IMR-90 (cell line): ENCODE data around the gene PCBP3. TPM values are rescaled to one million over a fixed set of nuclear protein-coding genes. Genes with fewer than 3 reads are reported as not detected.

Experiments used
- ATAC-seq: fragments of 200-7000 bp; cut with Tn5 transposase; 2 replicates; pipeline ENCODE4 v1.9.1; 2020; ENCODE audit warnings: low read depth, mild to moderate bottlenecking, moderate library complexity
- BruUV-seq: library from RNA; stranded (reverse); fragments of 400-500 nt; replicated peaks from 2 replicates; lab custom pipeline; 2021; lab: Mats Ljungman, UMichigan
- CTCF ChIA-PET: fragments of 300-600 bp; formaldehyde crosslinking; extraction: SDS; loops from one replicate; lab custom pipeline; 2021; ENCODE audit warnings: antibody characterized with exemption; lab: Yijun Ruan, JAX
- POLR2A ChIA-PET: fragments of 300-600 bp; sonication (Branson Sonifier 250); formaldehyde crosslinking; loops from one replicate; lab custom pipeline; 2022; ENCODE audit warnings: antibody characterized with exemption; ENCODE audit not compliant: unreplicated experiment; lab: Charles Lee
- DNase-seq: peaks from one replicate; pipeline ENCODE4 v3.0.0; 2013
- H2AFZ ChIP-seq: replicated peaks from 2 replicates; pipeline ENCODE3; 2013; ENCODE audit warnings: low read length, mild to moderate bottlenecking; ENCODE audit not compliant: poor library complexity
- H2AK5ac ChIP-seq: 2 replicates; pipeline ENCODE4 v1.6.1; 2013; ENCODE audit warnings: low read depth, low read length, inconsistent platforms
- H2AK9ac ChIP-seq: replicated peaks from 2 replicates; pipeline ENCODE3; 2013; ENCODE audit warnings: mild to moderate bottlenecking, low read depth, low read length, moderate library complexity; ENCODE audit not compliant: poor library complexity
- H2BK120ac ChIP-seq: 2 replicates; pipeline ENCODE4 v1.6.1; 2013; ENCODE audit warnings: low read depth, low read length, inconsistent platforms
- H2BK15ac ChIP-seq: 3 replicates; pipeline ENCODE4 v1.6.1; 2013; ENCODE audit warnings: low read depth, low read length, inconsistent platforms
- H2BK20ac ChIP-seq: 2 replicates; pipeline ENCODE4 v1.6.1; 2013; ENCODE audit warnings: low read depth, mild to moderate bottlenecking, inconsistent platforms, low read length, moderate library complexity
- H2BK5ac ChIP-seq: 2 replicates; pipeline ENCODE4 v1.6.1; 2013; ENCODE audit warnings: mild to moderate bottlenecking, low read depth, low read length, inconsistent platforms; ENCODE audit not compliant: poor library complexity, severe bottlenecking
- H3K14ac ChIP-seq: replicated peaks from 2 replicates; pipeline ENCODE4 v1.6.1; 2013; ENCODE audit warnings: low read depth, low read length, inconsistent platforms
- H3K18ac ChIP-seq: 2 replicates; pipeline ENCODE4 v1.6.1; 2013; ENCODE audit warnings: low read depth, low read length, control low read depth
- H3K23ac ChIP-seq: 2 replicates; pipeline ENCODE4 v1.6.1; 2013; ENCODE audit warnings: low read depth, low read length, inconsistent platforms
- H3K27ac ChIP-seq: 2 replicates; pipeline ENCODE4 v1.5.1; 2013; ENCODE audit warnings: mild to moderate bottlenecking, control low read depth, low read length; ENCODE audit not compliant: insufficient read depth
- H3K27me3 ChIP-seq: 2 replicates; pipeline ENCODE4 v1.6.1; 2013; ENCODE audit warnings: low read length; ENCODE audit not compliant: control insufficient read depth, insufficient read depth
- H3K36me3 ChIP-seq: 2 replicates; pipeline ENCODE4 v1.6.1; 2013; ENCODE audit warnings: low read length, mixed read lengths; ENCODE audit not compliant: control insufficient read depth, insufficient read depth
- H3K4ac ChIP-seq: 2 replicates; pipeline ENCODE4 v1.6.1; 2013; ENCODE audit warnings: low read depth, low read length, inconsistent platforms
- H3K4me1 ChIP-seq: 2 replicates; pipeline ENCODE4 v1.6.1; 2013; ENCODE audit warnings: low read length, mixed read lengths; ENCODE audit not compliant: control insufficient read depth, insufficient read depth
- H3K4me2 ChIP-seq: 2 replicates; pipeline ENCODE4 v1.6.1; 2013; ENCODE audit warnings: low read depth, mild to moderate bottlenecking, control low read depth, low read length, moderate library complexity
- H3K4me3 ChIP-seq: 2 replicates; pipeline ENCODE4 v1.5.1; 2013; ENCODE audit warnings: low read depth, mild to moderate bottlenecking, control low read depth, low read length, moderate library complexity; ENCODE audit not compliant: insufficient read depth
- H3K56ac ChIP-seq: 2 replicates; pipeline ENCODE4 v1.6.1; 2013; ENCODE audit warnings: low read length, inconsistent platforms; ENCODE audit not compliant: insufficient read depth; ENCODE audit errors: extremely low read depth
- H3K79me1 ChIP-seq, 2 experiments: 2 replicates each; pipeline ENCODE4 v1.6.1; 2013; ENCODE audit warnings: low read length in 2 of 2, inconsistent platforms in 1 of 2, low read depth in 1 of 2
- H3K9ac ChIP-seq: 2 replicates; pipeline ENCODE4 v1.6.1; 2013; ENCODE audit warnings: low read depth, low read length, control low read depth
- H3K9me1 ChIP-seq: 2 replicates; pipeline ENCODE4 v1.6.1; 2013; ENCODE audit warnings: low read length, inconsistent platforms; ENCODE audit not compliant: insufficient read depth
- H3K9me3 ChIP-seq: 2 replicates; pipeline ENCODE4 v1.6.1; 2013; ENCODE audit warnings: low read length; ENCODE audit not compliant: control insufficient read depth, insufficient read depth
- H4K20me1 ChIP-seq: 2 replicates; pipeline ENCODE4 v1.6.1; 2013; ENCODE audit warnings: low read length, inconsistent platforms; ENCODE audit not compliant: insufficient read depth
- H4K5ac ChIP-seq: 2 replicates; pipeline ENCODE4 v1.6.1; 2013; ENCODE audit warnings: mild to moderate bottlenecking, low read depth, low read length, control low read depth
- H4K8ac ChIP-seq, 2 experiments: 2 replicates each; pipeline ENCODE4 v1.6.1; 2013; ENCODE audit warnings: low read depth in 2 of 2, low read length in 2 of 2, control low read depth in 1 of 2, inconsistent platforms in 1 of 2
- H4K91ac ChIP-seq: 2 replicates; pipeline ENCODE4 v1.6.1; 2013; ENCODE audit warnings: low read depth, low read length, inconsistent platforms; ENCODE audit not compliant: insufficient read depth
- BHLHE40 ChIP-seq: fragments of 150-350 bp; IDR thresholded peaks from 2 replicates; pipeline ENCODE4 v1.6.1; 2016; ENCODE audit warnings: mild to moderate bottlenecking, low read depth, low read length
- ELK1 ChIP-seq: fragments of 150-350 bp; IDR thresholded peaks from 2 replicates; pipeline ENCODE4 v1.6.1; 2016; ENCODE audit warnings: low read depth, mild to moderate bottlenecking, low read length, moderate library complexity, borderline replicate concordance
- MAFK ChIP-seq: IDR thresholded peaks from 2 replicates; pipeline ENCODE4 v1.6.1; 2012; ENCODE audit warnings: low read depth, low read length, improper control_type of control experiment
- MAZ ChIP-seq: IDR thresholded peaks from 2 replicates; pipeline ENCODE4 v1.6.1; 2012; ENCODE audit warnings: low read depth, mild to moderate bottlenecking, low read length, improper control_type of control experiment, moderate library complexity, borderline replicate concordance
- RCOR1 ChIP-seq: IDR thresholded peaks from 2 replicates; pipeline ENCODE4 v1.6.1; 2012; ENCODE audit warnings: mild to moderate bottlenecking, low read length, improper control_type of control experiment; ENCODE audit not compliant: insufficient replicate concordance
- WGBS, 2 experiments: methylation state at CpG; one replicate each; pipeline versions ENCODE4 v1.1.5 to v1.1.7; 2013; ENCODE audit warnings: missing lambda C conversion rate in 2 of 2; ENCODE audit not compliant: insufficient read length in 1 of 2; ENCODE audit errors: extremely low coverage in 2 of 2; 5-methylcytosine and 5-hydroxymethylcytosine counted together
- dilution Hi-C: fragments of 300-500 bp; cut with HindIII; formaldehyde crosslinking; loops from one replicate; pipeline ENCODE4 v1.14.3; 2018; ENCODE audit warnings: low sequenced_read_pairs; ENCODE audit not compliant: unreplicated experiment
- in situ Hi-C: fragments of 300-500 bp; cut with MboI; formaldehyde crosslinking; loops from 3 replicates; pipeline ENCODE4 v1.14.3; 2019; ENCODE audit warnings: low sequenced_read_pairs, inconsistent platforms, mixed read lengths
- intact Hi-C: fragments of 100-400 bp; cut with micrococcal nuclease; formaldehyde crosslinking; loops from 2 replicates; pipeline ENCODE4 v1.10.0; 2022
- polyA plus RNA-seq, 3 experiments: library from polyadenylated mRNA; depleted of rRNA; stranded (reverse); fragments of >200 nt; gene quantifications; 2 replicates each; pipeline ENCODE4 v1.2.3, GENCODE V29; 2012; ENCODE audit warnings: low replicate concordance in 1 of 3
- total RNA-seq: library from RNA; depleted of rRNA; stranded (reverse); fragments of >200 nt; gene quantifications from 2 replicates; pipeline ENCODE4 v1.2.3, GENCODE V29; 2012

Gene PCBP3
- total and polyA plus RNA-seq, 2 of the 4 experiments (the other 2 are of a cell fraction): 2.9 to 3.9 TPM

- ATAC-seq (no peak), DNase-seq (no peak)
- Histone ChIP-seq H3K79me1 (no peaks in the 10 kb centered on the region), H3K9ac (no peak overlapping the region), H3K9me3 (no peaks in the 10 kb centered on the region), H2BK20ac (0 out of 2 replicates have a peak overlapping the region, but pooled peaks have one; percentile 45), H2BK5ac (peak overlapping the region; percentile 41), H2BK15ac (no peak overlapping the region), H3K27ac (no peak overlapping the region), H3K56ac (no peak overlapping the region), H3K27me3 (peaks cover 25% of the 10 kb centered on the region), H3K23ac (no peak overlapping the region), H3K4me1 (no peaks in the 10 kb centered on the region), H2AK5ac (no peak overlapping the region), H3K4ac (peak overlapping the region; percentile 3; the same call in 1 of the 2 replicates), H4K20me1 (no peaks in the 10 kb centered on the region), H3K14ac (no peak overlapping the region), H3K36me3 (no peaks in the 10 kb centered on the region), H3K9me1 (peaks cover 14% of the 10 kb centered on the region), H4K91ac (0 out of 2 replicates have a peak overlapping the region, but pooled peaks have one; percentile 47), H3K4me3 (no peak overlapping the region), H2AK9ac (peak overlapping the region; percentile 55), H2BK120ac (0 out of 2 replicates have a peak overlapping the region, but pooled peaks have one; percentile 32), H2AFZ (no peak overlapping the region), H4K8ac (no peak overlapping the region), H3K18ac (peak overlapping the region; percentile 52; the same call in 1 of the 2 replicates), H4K5ac (0 out of 2 replicates have a peak overlapping the region, but pooled peaks have one; percentile 23), H3K4me2 (no peak overlapping the region)
- CTCF ChIA-PET: no interaction called here
- dilution Hi-C loops (no loop called here), intact Hi-C loops (no loop called here), in situ Hi-C loops (no loop called here)
- TF ChIP-seq MAZ: no peak
- no peak for TF ChIP-seq BHLHE40
- TF ChIP-seq ELK1: no peak
- TF ChIP-seq MAFK: no peak
- no peak for TF ChIP-seq RCOR1
- POLR2A ChIA-PET: no interaction called here
- WGBS, 2 experiments: 75% methylated on average over 4 of the region's 20 CpGs; no CpG with 5 or more reads in 1 of the 2 experiments
- BruUV-seq: no TSS peak
These were observed 10.8 kb upstream of the PCBP3 start for GRCh38 chr21:45632637-45633251.
